Measurements from ENCODE around the gene USP36.
A peak's percentile ranks its signal among the peaks of the same experiment; 100 is the strongest.
"Not testable (repeated sequence)": the region's sequence is repeated elsewhere in the genome, so short reads cannot be mapped to it uniquely, and the experiment has no call there.

Gene USP36

DNA sequence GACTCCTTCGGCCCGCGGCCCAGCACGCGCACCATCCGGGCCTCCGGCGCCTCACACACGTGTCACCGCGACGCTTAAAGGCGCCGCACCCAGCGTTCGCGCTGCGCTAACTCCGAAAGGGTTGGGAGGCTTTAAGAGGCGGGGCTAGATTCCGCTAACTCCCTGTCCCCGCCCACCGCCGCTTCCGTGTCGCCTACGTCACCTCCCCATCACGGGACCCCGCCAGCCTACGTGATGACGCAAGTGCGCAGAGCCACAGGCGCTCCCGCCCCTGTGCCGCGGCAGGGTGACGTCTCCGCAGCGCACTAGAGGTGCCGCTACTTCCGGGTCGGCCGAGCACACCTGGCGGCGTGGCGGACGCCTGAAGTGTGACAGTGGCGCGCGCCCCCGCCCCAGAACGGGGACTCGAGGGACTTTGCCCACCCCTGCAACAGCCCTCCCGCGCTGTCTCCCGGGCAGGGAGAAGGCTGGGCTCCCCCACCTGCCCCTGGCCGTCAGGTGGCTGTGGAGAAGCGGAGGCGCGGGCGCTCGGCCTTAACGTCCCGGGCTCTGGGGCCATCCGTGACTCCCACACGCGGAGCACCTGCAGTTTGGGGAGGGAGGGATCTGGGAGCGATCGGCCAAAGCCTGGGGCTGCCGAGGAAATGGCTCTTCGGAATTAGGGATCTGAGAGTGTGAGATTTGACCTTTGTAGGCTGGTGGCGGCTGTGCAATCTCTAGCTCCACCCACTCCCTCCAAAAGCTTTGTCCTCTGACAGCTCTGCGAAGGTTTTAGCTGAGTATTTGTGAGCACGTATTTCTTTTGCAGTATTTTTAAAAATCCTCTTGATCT, at the start of gene USP36:
USP36 (minus strand) TSS at position 35 of the 832 bp plus-strand sequence. CDS start 4,451 bp downstream, outside the sequence.
- DNase-seq, result peak; percentile 100

DNA sequence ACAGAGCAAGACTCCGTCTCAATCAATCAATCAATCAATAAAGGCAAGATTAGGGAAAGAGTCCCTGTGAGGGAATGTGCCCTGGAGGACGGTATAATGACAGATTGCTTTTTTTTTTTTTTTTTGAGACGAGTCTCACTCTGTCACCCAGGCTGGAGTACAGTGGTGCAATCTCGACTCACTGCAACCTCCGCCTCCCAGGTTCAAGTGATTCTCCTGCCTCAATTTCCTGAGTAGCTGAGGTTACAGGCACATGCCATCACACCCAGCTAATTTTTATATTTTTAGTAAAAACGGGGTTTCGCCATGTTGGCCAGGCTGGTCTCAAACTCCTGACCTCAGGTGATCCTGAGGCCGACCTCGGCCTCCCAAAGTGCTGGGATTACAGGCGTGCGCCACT, 49.5 kb upstream of the USP36 start:
- DNase-seq, result not testable (repeated sequence)

DNA sequence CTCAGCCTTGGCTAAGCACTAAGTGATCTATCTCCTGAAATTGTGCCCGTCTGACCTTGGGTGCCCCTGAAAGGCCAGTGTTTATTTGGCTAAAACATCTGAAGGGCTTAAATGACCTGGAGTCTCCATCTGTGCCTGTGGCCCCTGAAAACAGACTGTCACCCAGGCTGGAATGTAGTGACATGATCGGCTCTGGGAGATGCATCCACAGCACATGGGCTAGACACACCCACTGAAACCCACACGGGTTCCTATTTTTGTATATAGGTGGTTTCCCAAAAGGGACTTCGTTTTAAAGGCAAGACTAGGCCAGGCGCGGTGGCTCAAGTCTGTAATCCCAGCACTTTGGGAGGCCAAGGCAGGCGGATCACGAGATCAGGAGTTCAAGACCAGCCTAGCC, 48.9 kb upstream of the USP36 start:
- no peak for DNase-seq

DNA sequence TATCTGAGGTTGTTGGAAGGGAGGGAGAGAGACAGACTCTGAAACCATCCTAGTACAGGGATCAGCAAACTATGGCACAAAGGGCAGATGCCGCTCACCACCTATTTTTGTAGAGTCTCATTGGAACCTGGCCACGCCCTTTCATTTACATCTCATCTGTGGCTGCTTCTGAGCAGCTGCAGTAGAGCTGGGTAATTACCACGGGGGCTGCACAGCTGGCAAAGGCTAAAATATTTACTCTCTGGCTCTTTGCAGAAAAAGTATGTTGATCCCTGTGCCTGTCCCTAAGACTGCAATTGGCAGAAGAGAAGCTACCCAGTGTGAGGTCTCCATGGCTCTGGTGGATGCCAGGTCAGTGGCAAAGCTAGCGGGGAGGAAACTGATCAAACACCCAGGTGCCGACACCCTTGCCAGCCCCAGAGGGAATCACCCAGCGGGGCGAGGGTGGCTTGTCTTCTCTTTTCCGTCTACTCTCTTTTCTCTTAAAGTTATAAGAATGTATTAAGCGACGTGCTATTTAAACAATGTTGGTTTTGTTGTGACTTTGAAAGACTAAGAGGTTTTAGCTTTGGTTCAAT, 48.4 kb upstream of the USP36 start:
- DNase-seq, result no peak

DNA sequence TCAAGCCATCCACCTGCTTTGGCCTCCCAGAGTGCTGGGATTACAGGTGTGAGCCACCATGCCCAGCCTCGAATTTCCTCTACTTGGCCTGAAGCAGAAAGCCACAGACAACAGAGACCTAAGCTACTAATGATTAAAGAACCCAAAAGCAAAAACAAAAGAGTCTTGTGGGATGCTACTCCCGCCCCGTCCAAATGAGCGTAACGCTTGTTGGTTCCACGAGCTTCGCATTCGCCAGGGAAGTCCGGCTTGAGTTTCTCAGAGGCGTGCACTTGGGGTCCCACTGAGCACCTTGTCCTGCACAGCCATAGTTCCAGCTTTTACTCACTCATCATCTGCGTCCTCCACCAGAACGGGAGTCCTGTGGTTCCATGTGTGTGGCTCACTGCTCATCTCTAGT, 46.3 kb upstream of the USP36 start:
- no peak for DNase-seq

DNA sequence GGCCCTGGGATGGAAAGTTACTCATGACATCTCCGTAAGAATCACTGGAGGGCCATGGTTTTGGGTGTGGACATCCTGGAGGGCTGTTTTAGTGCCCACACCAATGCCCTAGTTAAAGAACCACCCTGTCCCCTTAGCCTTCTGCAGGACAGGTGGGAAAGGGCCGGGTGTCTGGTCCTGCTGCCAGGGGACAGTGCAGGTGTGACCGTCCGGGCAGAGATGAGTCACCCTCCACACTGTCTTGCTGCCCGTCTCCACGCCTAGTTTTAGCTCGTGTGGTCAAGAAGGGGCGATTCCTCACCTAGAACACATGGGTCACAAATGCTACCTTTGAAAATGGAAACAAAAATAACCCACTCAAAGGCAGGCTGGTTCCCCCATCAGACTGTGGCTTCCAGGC, 45.3 kb upstream of the USP36 start:
- DNase-seq, result peak; percentile 72

DNA sequence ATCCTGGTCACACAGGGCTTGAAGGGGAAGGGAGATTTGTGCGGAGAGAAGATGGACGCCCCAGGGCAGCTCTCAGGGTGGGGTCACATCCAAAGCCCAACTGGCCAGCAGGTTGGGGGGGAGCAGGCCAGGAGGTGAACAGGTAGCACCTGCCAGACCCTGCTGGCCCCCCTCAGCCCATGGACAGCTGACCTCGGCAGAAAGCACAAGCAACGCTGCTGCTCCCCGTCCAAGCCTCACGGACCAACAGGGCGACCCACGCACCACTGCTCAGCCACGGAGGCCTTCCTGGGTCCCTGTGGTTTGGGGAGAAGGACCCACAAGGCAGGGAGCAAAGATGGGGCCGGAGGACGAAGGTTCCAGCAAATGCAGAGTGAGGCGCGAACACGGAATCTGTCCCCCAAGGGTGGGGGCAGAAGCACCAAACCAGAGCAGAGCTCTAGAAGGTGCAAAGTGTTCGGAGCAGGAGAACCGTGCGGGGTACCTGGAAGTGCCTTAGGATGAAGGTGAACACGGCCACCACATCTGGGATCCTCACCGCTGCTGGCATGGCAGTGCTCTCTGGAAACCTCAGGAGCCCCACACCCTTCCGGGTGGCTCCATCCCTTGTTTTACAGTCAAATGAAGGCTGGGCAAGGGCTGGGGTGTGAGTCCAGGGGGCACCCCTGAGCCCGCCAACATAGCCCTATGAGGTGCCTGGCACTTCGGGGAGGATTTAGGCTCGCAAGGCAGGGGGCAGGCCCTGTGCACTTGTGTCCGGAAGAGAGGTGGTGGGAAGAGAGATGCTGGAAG, 44.5 kb upstream of the USP36 start:
- DNase-seq, result no peak

DNA sequence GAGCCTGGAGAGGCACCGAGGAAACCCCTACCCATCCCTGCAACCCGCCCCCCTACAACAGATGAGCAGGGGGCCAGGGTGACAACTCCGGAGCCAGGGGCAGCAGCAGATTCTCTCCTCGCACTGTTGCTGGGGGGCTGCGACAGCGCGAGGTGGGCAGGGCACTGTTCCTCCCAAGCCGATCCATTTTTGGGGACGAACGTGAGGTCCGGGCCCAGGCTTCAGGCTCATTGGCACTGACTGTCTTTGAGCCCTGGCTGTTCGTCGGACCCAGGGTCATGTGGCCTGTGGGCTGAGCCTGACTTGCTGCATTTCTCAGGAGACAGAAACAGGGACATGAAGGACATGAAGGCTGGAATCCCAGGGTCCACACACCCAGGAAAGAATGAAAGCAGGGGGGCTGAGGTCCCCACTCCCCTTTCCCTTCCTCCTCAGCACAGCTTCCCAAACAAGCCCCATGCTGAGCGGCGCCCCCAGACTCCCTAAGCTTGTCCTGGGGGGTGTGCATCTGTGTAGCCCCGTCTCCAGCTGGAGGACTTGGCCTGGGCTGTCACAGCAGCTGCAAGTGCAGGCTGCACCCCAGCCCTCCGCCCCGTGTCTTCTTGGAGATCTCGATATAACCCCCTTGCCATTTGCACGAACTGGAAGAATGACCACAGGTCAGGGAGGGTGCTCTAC, 43.7 kb upstream of the USP36 start:
- DNase-seq, result no peak

DNA sequence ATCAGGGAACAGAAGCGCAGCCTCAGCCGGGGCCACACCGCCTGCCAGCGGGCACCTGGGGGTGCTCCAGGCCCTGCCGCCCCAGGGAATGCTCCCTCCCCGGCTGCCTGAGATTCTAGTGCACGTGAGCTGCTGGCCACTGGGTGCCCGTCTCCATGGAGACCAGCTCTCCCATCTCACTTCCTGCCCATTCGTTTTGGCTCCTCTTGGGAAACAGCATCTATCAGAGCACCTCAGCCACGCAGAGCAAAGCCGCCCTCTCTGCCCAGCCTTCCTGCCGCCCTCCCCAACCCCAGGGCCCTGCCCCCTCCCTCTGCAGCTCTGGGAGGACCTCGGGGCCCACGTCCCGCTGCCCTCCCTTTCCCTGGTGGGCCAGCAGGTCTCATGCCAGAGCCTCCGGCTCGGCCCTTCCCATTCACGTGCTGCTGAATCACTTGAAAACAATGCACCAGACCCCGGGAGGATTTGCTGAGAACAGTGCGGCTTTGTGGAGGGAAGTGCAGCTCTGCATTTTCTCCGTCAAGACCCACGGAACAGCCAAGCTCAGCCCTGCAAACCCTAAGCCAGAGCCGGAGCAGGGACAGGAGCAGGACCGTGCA, 43.0 kb upstream of the USP36 start:
- DNase-seq, result peak; percentile 88

DNA sequence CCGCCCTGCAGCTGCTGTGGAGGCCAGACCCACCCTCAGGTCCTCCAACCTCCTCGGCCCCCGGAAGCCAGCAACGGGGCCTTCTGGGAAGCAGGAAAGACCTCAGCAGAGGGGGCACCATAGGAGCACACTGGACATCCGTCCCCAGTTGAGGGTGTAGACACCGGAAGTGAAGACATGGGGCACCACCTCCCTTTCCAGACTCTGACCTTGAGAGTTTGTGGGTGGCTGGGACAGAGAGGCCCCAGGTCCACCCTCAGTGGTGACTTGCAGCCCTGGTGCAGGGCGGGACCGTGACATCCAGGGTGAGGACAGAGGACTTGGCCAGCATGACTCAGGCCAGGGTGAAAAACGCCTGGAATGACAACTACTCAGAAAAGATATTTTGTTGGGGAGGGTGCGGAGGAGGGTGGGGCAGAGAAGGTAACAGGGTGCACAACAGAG, 42.5 kb upstream of the USP36 start:
- DNase-seq, result peak; percentile 74

DNA sequence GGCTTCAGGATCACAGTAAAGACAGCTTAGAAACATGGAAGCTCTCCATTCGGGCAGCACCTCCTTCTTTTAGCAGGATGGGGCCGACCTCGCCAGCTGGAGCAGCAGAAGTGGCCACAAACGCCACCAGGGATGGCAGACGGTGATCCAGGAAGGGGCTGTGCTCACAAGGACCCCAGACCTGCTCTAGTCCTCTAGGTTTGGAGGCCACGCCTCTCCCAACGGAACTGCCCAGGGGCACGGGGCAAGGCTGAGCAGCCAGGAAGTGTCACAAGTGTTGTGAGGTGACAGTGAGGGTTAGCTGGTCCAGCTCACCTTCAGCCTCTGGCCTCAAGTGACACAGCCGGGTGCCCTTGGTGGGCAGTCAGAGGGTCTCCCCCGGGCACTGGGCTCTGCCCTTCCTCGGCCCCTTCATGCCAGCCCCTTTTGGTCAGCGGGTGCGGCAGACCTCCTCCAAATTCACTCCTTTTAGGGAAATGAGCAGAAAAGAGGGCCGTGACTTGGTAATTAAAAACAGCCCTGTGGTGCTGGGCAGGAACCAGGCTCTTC, 42.0 kb upstream of the USP36 start:
- DNase-seq, result no peak

DNA sequence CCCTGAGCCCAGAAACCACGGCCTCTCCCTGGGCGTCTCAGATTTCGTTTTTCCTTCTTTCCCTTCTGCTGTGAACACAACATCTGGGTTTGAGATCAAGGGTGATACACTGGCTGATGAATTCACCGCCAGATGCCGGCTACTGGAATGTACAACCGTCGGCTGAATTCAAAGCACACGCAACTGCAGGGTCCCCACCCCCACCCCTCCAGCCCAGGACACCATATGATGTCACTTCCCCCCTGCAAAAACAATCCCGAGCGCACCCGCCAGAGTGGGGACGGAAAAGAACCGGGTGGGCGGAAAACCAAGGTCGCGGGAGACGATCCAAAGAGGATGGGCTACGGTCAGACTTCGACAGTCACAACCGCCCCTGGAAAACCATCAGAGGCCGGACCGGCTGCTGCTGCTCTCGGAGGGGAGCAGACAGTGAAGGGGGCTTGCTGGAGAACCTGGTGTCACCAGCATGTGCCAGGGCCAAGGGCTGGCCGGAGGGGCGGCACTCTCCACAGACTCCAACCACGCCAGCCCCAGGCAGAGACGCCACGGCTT, 39.1 kb upstream of the USP36 start:
- DNase-seq, result no peak

DNA sequence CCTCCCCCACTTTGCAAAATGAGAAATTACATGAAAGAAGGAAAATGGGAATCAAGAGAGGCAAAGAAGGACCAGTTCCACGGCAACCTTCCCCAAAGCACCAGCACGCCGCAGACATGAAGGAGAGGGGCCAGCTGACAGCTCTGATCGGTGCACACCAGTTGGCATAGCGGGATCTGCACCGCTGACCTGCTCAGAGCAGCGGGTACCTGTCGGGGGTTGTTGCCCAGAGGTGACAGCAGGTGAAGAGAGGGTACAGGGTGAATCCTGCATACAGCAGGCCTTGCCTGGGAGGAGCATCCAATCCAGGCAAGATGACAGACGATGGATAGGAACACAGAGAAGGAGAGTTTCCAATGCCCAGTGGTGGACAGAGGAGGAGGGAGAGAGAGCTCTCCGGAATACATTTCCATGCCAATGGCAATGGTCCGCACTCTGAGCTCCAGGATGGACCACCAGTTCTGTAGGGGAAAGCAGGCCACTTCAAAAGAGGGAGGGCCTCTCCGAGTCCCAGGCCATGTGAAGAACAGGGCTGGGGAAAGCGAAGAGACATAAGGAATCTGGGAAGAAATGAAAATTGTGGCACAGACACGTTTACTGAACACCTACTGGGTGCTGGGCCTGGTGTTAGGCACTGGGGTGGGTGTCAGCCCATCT, 38.4 kb upstream of the USP36 start:
- DNase-seq, result no peak

DNA sequence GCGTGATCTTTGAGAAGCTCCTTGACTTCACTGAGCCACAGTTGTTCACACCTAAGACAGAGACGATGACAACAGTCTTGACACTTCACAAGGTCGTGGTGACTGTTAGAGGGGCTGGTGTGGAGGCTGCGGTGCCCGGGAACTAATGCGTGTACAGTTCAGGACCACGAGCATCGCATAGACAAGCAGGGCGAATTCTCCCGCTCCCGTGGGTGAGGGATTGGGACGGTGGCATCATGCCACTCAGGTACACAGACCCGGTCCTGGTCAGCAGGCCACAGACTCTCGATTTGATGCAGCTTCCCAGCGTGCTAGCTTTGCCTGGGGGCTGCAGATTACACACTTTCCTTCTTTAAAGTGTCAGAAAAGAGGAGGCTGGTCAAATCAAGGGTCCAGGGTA, 37.6 kb upstream of the USP36 start:
- DNase-seq, result no peak

DNA sequence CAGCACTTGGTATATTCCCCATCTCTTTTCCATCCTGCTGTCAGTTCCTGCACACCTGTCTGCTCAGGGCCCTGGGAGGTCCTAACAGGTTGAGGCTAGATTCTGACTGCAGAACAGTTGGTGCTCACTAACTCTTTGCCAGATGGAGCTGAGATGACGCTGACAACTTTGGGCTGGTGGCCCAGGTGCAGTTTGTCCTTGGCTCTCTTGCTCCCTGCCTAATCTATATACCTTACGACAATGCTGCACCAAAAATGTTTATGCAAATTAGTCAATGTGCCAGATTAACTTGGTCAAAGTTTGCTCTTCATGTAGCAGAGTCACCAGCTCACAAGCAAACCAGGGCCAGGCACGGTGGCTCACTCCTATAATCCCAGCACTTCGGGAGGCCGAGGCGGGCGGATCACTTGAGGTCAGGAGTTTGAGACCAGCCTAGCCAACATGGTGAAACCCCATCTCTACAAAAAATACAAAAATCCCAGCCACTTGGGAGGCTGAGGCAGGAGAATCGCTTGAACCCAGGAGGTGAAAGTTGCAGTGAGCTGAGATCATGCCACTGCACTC, 36.4 kb upstream of the USP36 start:
- not testable (repeated sequence) for DNase-seq

DNA sequence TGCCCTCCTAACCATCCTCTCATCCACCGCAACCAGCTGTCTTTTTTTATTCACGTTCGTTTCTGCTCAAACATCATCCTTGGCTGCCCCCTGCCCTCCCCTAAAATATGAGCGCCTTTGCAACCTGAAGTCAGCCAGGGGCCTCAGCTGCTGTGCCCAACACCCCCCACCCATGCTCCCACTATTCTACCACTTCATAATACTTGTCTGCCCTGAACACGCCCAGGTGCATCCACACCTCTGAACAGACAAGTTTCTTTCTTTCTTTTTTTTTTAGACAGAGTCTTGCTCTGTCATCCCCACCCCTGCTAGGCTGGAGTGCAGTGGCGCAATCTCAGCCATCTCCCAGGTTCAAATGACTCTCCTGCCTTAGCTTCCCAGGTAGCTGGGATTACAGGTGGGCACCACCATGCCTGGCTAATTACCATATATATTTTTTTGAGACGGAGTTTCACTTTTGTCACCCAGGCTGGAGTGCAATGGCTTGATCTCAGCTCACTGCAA, 35.5 kb upstream of the USP36 start:
- DNase-seq, result no peak

DNA sequence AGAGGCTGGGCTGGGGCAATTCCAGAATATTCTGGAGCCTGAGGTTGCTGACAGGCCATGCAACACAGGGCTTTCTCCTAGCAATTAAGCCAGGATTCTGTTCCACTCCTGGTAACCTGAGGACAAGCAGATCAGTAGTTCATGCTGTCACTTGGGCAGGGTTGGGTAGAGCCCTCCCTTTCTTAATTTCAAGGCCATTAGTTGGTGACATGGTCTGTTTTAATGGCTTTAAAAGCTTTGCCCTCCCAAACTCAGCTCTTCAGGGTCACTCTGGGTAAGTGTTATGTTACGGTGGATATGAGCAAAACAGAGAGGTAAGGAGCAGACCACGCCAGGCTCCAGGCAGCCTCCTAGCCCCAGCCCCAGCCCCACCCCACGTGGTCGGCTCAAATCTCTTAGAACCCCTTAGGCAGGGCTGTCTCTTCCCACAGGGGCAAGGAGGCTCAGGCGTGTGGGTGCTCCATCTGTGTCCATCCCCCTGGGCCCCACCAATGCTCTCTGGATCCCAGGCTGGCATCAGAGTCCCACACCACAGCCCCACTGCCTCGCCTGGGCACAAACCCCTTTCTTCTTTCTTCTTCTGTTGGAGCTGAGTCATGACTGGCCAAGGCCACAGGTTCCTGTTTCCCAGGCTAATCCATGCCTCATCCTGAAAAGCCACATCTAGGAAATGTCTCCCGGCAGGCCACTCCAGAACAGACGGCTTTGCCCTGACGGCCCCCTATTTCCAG, 34.9 kb upstream of the USP36 start:
- DNase-seq, result no peak

DNA sequence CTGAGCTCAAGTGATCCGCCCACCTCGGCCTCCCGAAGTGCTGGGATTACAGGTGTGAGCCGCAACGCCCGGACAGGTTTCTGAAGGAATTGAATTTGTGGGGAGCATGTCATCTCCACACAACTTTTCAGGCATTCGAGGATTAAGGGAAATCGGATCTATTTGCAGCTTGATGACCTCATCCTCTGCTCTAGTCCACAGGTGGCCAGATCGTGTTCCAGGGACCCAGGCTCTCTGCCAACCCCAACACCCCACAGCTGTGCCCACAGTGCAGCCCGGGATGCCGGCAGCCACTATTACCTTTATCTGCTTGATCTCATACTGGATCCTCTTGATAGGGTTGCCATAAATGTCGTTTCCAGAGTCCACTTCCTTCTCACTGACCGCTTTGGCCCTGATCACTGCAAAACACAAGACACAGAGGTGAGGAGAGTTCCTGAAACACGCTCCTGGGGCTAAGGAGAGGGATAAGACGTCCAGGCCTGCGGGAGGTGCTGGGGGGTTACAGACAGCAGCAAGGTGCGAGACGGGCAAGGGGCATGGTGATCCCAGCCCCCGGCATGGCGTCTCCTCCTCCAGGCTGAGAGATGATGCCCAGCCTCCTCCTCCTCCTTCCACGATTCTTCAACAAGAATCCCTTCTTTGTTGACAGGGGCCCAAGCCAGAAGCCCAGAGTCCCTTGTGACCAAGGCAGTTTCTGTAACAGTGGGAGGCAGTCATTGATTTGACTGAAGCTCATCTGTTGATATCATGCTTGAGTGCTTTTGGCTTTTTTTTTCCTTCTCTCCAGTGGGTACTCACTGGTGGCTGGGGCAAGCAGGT, 33.1 kb upstream of the USP36 start:
- DNase-seq, result peak; percentile 95

DNA sequence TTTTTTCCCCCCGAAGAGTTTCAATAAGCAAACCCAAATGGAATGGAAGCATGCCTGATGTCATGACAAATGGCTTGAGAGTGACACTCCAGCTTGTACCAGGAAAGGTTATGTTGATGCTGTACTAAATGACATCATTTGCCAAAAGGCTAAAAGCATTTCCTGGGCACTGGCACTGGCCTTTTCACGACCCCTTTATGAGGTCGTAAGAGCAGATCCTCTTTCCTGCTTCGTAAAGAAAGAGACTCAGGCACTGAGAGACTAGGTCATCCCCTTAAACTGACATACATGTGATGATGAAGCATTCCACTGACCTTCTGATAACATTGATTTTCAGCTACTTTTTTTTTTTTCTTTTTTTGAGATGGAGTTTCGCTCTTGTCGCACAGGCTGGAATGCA, 31.9 kb upstream of the USP36 start:
- DNase-seq, result peak; percentile 65

Data from DMS53 (cell line).